MG63 (cell line): ENCODE measurements around the gene DNPEP. TPM values are rescaled to one million over a fixed set of nuclear protein-coding genes. Genes with fewer than 3 reads are reported as not detected.

Experiments used
- DNase-seq: peaks from one replicate; pipeline ENCODE4 v3.0.0-alpha.2; 2020
- H3K27me3 ChIP-seq: fragments of 250-450 bp; sonication (Bioruptor Pico); 2 replicates; pipeline ENCODE4 v1.5.1; 2020; ENCODE audit warnings: mild to moderate bottlenecking, moderate library complexity
- H3K36me3 ChIP-seq: fragments of 250-450 bp; sonication (Bioruptor Pico); 2 replicates; pipeline ENCODE4 v1.5.1; 2020; ENCODE audit warnings: mild to moderate bottlenecking, moderate library complexity
- H3K4me3 ChIP-seq: fragments of 250-450 bp; sonication (Bioruptor Pico); 2 replicates; pipeline ENCODE4 v1.5.1; 2020; ENCODE audit warnings: mild to moderate bottlenecking, moderate library complexity
- H3K9me3 ChIP-seq: fragments of 250-450 bp; sonication (Bioruptor Pico); 2 replicates; pipeline ENCODE4 v1.5.1; 2020; ENCODE audit warnings: mild to moderate bottlenecking, moderate library complexity
- total RNA-seq: library from RNA; depleted of rRNA; stranded (reverse); fragments of >200 nt; shearing (Covaris generic); gene quantifications from 2 replicates; pipeline ENCODE4 v1.2.3, GENCODE V29; 2014; ENCODE audit warnings: low replicate concordance; rRNA removed

DNPEP gene
- total RNA-seq, 1 experiment from 2014 or later: 73.1 TPM

DNA sequence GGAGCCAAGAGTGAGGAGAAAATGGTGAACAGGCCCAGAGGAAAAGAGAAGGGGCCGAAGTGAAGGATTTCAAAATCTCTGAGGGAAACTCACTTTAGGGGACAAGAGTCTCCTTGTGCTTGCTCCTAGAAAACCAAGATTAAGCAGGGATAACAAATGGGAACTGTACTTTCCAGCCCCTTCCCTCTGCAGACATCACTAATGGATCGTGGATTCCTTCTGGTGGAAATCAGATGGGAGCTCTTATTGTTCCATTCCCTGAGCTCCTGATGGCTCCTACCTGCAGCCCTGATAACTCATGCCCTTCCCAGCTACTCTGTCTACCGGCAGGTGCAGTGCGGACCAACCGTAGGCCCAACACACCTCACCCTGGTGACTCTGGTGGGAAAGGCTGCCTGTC, 34.6 kb downstream of the DNPEP start:
- no peaks in the 10 kb centered on the region for H3K36me3 ChIP-seq

GRCh38 chr2:219352448-219353023, 35.2 kb downstream of the DNPEP start:
- no peaks in the 10 kb centered on the region for H3K9me3 ChIP-seq
- peaks cover 1% of the 10 kb centered on the region; the same call in 1 of the 2 replicates for H3K27me3 ChIP-seq
- H3K36me3 ChIP-seq: no peaks in the 10 kb centered on the region
- peak; percentile 48 for DNase-seq
- H3K4me3 ChIP-seq: no peak overlapping the region

More for the DNA sequence above, 34.6 kb downstream of the DNPEP start:
- Histone ChIP-seq H3K4me3 (no peak overlapping the region), H3K27me3 (peaks cover 7% of the 10 kb centered on the region), H3K9me3 (no peaks in the 10 kb centered on the region)
- DNase-seq: no peak

DNA sequence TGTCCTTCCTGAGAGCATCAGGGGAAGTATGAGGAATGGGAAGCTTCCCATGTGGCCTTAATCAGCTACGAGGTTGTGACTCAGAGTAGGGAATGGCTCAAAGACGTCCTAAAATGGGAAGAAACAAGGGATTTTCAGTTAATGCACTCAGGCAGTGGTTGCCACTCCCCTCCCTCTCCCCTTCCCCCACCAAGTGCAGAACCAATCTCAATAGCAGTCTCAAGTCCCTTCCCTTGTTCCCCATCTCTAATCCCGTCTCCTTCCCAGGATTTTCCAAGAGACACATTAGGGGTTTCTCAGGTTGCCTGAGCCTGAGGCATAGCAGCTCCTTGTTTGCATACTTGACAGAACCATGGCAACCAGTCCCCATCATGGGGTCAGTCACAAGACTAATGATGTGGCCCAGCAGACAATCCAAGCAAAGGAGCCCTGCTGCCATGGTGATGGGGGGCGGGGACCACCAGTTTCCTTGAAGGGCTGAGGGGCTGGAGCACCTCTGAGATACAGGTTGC, 36.9 kb downstream of the DNPEP start:
- Histone ChIP-seq H3K36me3 (no peaks in the 10 kb centered on the region), H3K9me3 (no peaks in the 10 kb centered on the region), H3K27me3 (no peaks in the 10 kb centered on the region), H3K4me3 (no peak overlapping the region)
- no peak for DNase-seq

DNA sequence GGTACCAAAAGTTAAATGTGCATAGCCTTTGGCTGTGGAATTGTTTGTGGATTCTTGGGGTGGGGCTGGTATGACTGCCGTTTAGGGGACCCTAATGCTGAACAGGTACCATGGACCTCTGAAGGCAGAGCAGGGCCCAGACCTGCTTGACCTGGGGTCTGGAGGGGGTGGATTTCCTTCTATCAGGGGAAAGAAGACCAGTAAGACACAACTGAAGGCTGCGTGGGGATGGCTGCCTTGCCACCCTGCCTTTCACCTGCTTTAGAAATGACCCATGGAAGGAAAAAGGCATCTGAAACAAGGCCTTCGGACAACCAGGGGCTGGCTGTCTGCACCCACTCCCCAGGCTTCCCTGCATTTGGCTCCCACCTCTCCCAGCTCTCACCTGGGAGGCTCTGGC, 37.5 kb downstream of the DNPEP start:
- Histone ChIP-seq H3K27me3 (no peaks in the 10 kb centered on the region), H3K9me3 (no peaks in the 10 kb centered on the region), H3K36me3 (no peaks in the 10 kb centered on the region), H3K4me3 (no peak overlapping the region)
- no peak for DNase-seq

GRCh38 chr2:219344751-219345430, 42.8 kb downstream of the DNPEP start:
- no peaks in the 10 kb centered on the region for H3K9me3 ChIP-seq
- H3K4me3 ChIP-seq: no peak overlapping the region
- peaks cover 8% of the 10 kb centered on the region for H3K27me3 ChIP-seq
- H3K36me3 ChIP-seq: no peaks in the 10 kb centered on the region
- no peak for DNase-seq

GRCh38 chr2:219335373-219335786, 52.3 kb downstream of the DNPEP start:
- no peaks in the 10 kb centered on the region for H3K9me3 ChIP-seq
- H3K36me3 ChIP-seq: no peaks in the 10 kb centered on the region
- H3K27me3 ChIP-seq: peaks cover 37% of the 10 kb centered on the region
- H3K4me3 ChIP-seq: no peak overlapping the region
- DNase-seq: no peak

- no peak for DNase-seq
- Histone ChIP-seq H3K4me3 (no peak overlapping the region), H3K27me3 (peaks cover 31% of the 10 kb centered on the region), H3K36me3 (no peaks in the 10 kb centered on the region), H3K9me3 (no peaks in the 10 kb centered on the region)
Observed at GRCh38 chr2:219334076-219334475, 53.6 kb downstream of the DNPEP start.

GRCh38 chr2:219332542-219332941, 55.2 kb downstream of the DNPEP start, which contains the start of gene RESP18:
TSS of gene RESP18 (minus strand) at chr2:219332744.
- no peak for DNase-seq
- H3K36me3 ChIP-seq: no peaks in the 10 kb centered on the region
- no peak within 1 kb of the TSS for H3K4me3 ChIP-seq
- no peaks in the 10 kb centered on the region for H3K9me3 ChIP-seq
- H3K27me3 ChIP-seq: peaks cover 25% of the 10 kb centered on the region

GRCh38 chr2:219331560-219332213, 56.0 kb downstream of the DNPEP start:
- Histone ChIP-seq H3K36me3 (no peaks in the 10 kb centered on the region), H3K4me3 (no peak overlapping the region), H3K9me3 (no peaks in the 10 kb centered on the region), H3K27me3 (peaks cover 25% of the 10 kb centered on the region)
- DNase-seq: peak; percentile 16

DNA sequence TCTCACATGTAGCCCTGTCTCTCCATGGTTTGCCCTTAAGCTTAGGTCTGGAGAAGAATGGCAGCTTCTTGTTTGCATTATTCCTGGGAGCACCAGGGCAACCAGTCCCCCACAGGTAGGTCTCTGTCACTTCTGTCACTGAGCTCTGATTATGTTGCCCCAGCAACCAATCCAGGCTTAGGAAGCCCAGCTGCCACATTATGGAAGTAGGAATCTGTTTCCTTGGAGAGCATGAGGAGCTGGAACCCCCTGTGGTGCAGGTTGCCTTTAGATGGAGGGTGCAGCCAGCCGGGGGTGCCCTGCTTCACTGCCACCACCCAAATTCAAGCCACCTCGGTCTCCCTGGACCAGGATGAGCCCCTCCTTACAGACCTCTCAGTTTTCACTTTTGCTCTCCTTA, 60.0 kb downstream of the DNPEP start:
- Histone ChIP-seq H3K9me3 (no peaks in the 10 kb centered on the region), H3K4me3 (no peak overlapping the region), H3K36me3 (no peaks in the 10 kb centered on the region), H3K27me3 (peaks cover 25% of the 10 kb centered on the region)
- DNase-seq: no peak

DNA sequence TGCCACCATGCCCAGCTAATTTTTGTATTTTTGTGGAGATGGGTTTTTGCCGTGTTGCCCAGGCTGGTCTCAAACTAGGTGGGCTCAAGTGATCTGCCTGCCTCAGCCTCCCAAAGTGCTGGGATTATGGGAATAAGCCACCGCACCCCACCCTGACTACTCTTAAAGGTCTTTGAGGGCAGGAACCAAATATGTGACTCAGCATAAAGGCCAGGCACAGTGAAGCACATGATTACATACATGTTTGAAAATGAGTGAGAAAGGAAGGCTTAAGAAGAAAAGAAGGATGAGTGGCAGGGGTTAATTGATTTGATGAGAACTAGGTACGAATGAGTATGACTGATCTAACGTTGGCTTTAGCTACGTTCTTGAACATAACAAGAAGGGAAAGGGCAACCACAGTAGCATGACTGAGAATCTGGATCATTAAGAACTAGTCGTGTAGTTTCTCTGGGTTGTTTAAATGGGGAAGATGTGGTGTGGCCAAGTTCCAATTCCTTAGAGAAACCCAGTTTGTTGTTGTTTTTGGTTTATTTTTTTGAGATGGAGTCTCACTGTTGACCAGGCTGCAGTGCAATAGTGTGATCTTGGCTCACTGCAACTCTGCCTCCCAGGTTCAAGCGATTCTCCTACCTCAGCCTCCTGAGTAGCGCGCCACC, 61.9 kb downstream of the DNPEP start:
- no peak overlapping the region for H3K4me3 ChIP-seq
- H3K27me3 ChIP-seq: peaks cover 19% of the 10 kb centered on the region
- no peak for DNase-seq
- no peaks in the 10 kb centered on the region for H3K36me3 ChIP-seq
- no peaks in the 10 kb centered on the region for H3K9me3 ChIP-seq

DNA sequence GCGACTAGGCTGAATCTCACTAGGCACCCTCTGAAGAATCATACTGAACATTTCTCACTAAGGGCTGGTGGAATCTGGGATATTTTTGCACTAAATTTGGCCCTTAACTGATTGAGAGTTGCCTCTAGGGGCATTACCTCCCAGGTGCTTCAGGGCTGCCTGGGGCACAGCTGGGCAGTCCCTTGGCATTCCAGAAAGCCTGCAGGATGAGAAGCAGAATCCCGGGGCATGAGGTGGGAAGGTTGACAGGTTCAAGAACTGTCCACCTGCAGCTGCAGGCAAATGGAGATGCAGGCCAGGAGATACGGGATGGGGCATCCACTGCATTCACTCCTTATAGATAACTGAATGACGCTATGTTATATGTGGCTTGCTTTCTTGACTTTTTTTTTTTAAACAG, 62.6 kb downstream of the DNPEP start:
- no peaks in the 10 kb centered on the region for H3K9me3 ChIP-seq
- no peak for DNase-seq
- H3K27me3 ChIP-seq: peaks cover 19% of the 10 kb centered on the region
- no peaks in the 10 kb centered on the region for H3K36me3 ChIP-seq
- no peak overlapping the region for H3K4me3 ChIP-seq

GRCh38 chr2:219323434-219323833, 64.3 kb downstream of the DNPEP start:
- Histone ChIP-seq H3K36me3 (no peaks in the 10 kb centered on the region), H3K4me3 (no peak overlapping the region), H3K9me3 (no peaks in the 10 kb centered on the region), H3K27me3 (peaks cover 29% of the 10 kb centered on the region)
- DNase-seq: no peak

Other genes starting within 250 kb of the DNPEP start
- 20.9 and 22.6 TPM in 2 replicates for gene NHEJ1, start 227.1 kb downstream of the DNPEP start, total RNA-seq
- not detected in 2 replicates for gene SLC23A3, start 217.9 kb downstream of the DNPEP start, total RNA-seq
- gene CNPPD1, start 211.0 kb downstream of the DNPEP start, total RNA-seq: 35.2 and 40.6 TPM in 2 replicates
- 52.2 and 85.4 TPM in 2 replicates for gene RETREG2, start 209.6 kb downstream of the DNPEP start, total RNA-seq
- 43.3 and 72.7 TPM in 2 replicates for gene ZFAND2B, start 181.1 kb downstream of the DNPEP start, total RNA-seq
- 15.5 and 31.7 TPM in 2 replicates for gene ABCB6, start 169.0 kb downstream of the DNPEP start, total RNA-seq
- gene ATG9A, start 158.3 kb downstream of the DNPEP start, total RNA-seq: 74.5 and 90.6 TPM in 2 replicates
- 21.3 and 23.4 TPM in 2 replicates for gene ANKZF1, start 158.1 kb downstream of the DNPEP start, total RNA-seq
- 2.3 and 13.0 TPM in 2 replicates for gene GLB1L, start 142.5 kb downstream of the DNPEP start, total RNA-seq
- gene STK16, start 142.4 kb downstream of the DNPEP start, total RNA-seq: 14.4 and 26.0 TPM in 2 replicates
- gene TUBA4B, start 134.7 kb downstream of the DNPEP start, total RNA-seq: not detected in 2 replicates
- gene TUBA4A, start 134.0 kb downstream of the DNPEP start, total RNA-seq: 3.1 and 7.7 TPM in 2 replicates
- 55.0 and 56.4 TPM in 2 replicates for gene DNAJB2, start 108.5 kb downstream of the DNPEP start, total RNA-seq
- not detected in 2 replicates for gene PTPRN, start 78.5 kb downstream of the DNPEP start, total RNA-seq
- not detected in 2 replicates for gene RESP18, start 55.2 kb downstream of the DNPEP start, total RNA-seq
- gene DES, start 30.5 kb upstream of the DNPEP start, total RNA-seq: 3.8 and 22.6 TPM in 2 replicates
- gene SPEG, start 46.9 kb upstream of the DNPEP start, total RNA-seq: 11.6 and 12.6 TPM in 2 replicates
- gene GMPPA, start 111.0 kb upstream of the DNPEP start, total RNA-seq: 61.4 and 89.6 TPM in 2 replicates
- not detected in 2 replicates for gene ASIC4, start 126.6 kb upstream of the DNPEP start, total RNA-seq
- 26.6 and 40.4 TPM in 2 replicates for gene CHPF, start 155.9 kb upstream of the DNPEP start, total RNA-seq
- 5.1 and 5.9 TPM in 2 replicates for gene TMEM198, start 156.1 kb upstream of the DNPEP start, total RNA-seq
- gene OBSL1, start 183.6 kb upstream of the DNPEP start, total RNA-seq: 37.6 and 49.9 TPM in 2 replicates
- not detected in 2 replicates for gene INHA, start 184.4 kb upstream of the DNPEP start, total RNA-seq
- 8.2 and 15.8 TPM in 2 replicates for gene STK11IP, start 209.9 kb upstream of the DNPEP start, total RNA-seq
- gene SLC4A3, start 239.7 kb upstream of the DNPEP start, total RNA-seq: 3.0 and 4.9 TPM in 2 replicates